GM21360 (cell line): Measurements from ENCODE around the gene TLCD3A.
"Not testable (repeated sequence)": the region's sequence is repeated elsewhere in the genome, so short reads cannot be mapped to it uniquely, and the experiment has no call there.

Experiments used
- ATAC-seq: cut with Tn5 transposase; IDR thresholded peaks from one replicate; pipeline ENCODE4 v1.9.1; 2021; ENCODE audit warnings: mild to moderate bottlenecking, moderate library complexity; ENCODE audit not compliant: unreplicated experiment

TLCD3A gene

DNA sequence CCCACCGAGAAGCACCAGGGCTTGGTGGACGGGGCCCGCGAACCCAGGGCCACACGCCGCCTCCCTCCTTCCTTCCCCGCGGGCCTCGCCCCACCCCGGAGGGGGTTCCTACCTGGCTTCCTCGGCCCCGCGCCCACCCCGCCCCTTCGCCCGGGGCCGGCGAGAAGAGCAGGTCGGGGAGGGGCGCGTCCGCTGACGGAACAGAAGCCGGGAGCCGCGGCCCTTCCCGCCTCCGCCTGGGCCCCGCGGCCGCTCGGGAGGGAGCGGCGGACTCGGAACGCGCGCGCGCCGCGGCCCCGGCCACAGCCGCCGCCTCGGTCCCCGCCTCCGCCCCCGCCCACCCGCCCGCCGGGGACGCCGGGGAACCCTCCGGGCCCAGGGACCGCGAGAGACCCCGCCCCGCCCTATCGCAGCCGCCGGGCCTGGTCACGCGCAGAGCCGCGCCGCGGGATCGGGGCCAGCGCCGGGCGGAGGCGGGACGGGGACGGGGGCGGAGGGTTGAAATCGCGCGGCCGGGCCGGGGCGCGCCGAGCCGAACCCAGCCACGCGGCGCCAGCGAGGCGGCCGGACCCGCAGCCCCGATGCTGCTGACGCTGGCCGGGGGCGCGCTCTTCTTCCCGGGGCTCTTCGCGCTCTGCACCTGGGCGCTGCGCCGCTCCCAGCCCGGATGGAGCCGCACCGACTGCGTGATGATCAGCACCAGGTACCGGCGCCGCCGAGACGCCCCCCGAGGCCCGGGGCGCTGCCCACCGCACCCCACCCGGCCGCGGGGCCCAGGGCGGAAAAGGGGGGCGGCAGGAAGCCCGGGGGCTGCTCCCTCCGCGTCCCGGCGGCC is at the start of gene TLCD3A:
TLCD3A (plus strand) TSS at position 530 of the 835 bp plus-strand sequence; CDS start at position 582, 52 bp downstream.
- peak; percentile 53 for ATAC-seq

DNA sequence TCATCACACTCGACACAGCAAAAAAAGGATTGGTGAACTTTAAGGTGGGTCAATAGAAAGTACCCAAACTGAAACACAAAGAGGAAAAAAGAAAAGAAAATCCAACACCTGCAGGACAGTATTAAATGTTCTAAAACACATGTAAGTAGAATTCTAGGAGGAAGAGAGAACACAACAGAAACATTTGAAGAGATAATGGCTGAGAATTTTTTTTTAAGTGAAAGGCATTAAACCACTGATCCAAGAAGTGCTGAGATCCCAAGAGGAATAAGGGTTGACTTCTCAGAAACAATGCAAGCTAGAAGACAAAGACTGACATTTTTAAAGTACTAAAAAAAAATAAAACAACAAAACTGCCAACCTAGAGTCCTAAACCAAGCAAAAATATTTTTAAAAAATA is 49.4 kb upstream of the TLCD3A start:
- ATAC-seq = no peak

DNA sequence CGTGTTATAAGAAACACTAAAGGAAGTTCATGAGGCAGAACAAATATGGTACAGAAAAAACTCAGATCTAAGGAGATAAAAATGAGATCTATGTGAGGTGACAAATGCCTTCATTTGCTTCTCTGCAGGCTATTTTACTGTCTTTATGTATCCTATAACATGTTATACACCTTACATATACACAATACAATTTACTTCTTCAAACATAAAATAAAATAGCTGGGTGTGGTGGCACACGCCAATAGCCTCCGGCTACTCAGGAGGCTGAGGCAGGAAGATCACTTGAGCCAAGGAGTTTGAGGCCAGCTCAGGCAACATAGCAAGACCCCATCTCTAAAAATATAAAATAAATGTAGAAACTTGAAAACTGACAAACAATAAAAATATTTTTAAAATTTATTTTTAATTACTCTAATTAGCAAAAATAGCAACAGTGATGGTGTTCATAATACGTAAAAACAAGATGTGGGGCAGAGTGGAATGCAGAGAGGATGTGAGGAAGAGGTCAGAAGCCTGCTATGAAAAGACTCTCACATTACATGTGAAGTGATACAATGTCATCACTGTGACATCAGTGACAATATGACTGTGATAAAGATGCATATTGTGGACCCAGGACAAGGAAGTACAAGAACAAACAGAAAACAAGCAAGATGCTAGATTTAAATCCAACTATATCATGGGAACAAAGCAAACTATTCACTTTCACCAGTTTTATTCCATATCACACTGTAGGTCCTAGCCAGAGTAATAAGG is 48.7 kb upstream of the TLCD3A start:
- no peak for ATAC-seq

GRCh38 chr17:685006-685405 is 47.4 kb upstream of the TLCD3A start:
- ATAC-seq = no peak

GRCh38 chr17:688100-688989 is 44.1 kb upstream of the TLCD3A start:
- no peak for ATAC-seq

- ATAC-seq = no peak
Measured at GRCh38 chr17:689556-690275, 42.7 kb upstream of the TLCD3A start.

DNA sequence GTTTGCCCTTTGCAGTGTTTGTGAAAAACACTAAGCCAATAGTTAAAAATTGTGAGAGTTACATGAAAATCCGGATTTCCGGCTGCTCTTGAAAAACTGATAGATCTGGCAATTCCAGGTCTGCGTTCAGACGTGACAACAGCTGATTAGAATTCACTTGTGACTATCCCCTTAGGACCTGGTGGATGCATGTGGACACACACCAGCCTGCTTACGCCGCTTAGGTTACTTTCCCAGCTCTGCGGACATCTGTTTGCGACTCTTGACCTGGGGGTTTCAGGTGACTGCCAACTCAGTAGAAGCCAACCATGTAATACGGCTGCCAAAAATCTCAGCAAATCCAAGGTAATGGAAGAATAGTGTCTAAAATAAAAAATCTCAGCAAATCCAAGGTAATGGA is 42.0 kb upstream of the TLCD3A start:
- no peak for ATAC-seq

DNA sequence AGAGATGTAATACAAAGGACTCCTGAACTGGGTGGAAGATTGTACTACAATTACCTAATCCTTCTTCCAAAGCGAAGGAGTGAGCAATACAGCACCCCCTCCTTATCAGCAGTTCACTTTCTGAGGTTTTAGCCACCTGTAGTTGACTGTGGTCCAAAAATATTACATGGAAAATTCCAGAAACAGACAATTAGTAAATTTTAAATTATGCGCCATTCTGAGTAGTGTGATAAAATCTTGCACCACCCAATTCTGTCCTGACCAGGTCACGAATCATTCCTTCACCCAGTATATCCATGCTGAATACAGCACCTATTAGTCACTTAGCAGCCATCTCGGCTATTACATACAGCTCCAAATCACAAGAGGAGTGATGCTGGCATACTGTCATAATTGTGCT is 41.0 kb upstream of the TLCD3A start:
- ATAC-seq = no peak

DNA sequence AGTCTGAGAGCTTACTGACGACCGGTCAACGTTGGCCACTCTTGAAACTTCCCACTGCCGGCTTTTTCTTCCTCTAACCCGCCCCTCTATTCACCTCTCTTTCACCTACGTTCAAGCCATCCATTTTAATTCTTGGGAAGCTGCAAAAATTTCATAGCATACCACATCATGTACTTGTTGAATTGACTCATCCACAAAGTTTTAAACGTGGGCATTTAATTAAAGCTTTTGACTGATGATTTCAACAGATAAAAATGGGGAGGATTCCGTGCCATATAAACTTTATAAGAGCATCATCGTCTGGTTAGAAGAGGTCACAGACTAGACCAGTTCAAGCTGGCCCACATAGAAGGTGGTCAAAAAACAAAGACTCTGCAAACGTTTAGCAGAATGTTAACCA is 40.3 kb upstream of the TLCD3A start:
- ATAC-seq = no peak

DNA sequence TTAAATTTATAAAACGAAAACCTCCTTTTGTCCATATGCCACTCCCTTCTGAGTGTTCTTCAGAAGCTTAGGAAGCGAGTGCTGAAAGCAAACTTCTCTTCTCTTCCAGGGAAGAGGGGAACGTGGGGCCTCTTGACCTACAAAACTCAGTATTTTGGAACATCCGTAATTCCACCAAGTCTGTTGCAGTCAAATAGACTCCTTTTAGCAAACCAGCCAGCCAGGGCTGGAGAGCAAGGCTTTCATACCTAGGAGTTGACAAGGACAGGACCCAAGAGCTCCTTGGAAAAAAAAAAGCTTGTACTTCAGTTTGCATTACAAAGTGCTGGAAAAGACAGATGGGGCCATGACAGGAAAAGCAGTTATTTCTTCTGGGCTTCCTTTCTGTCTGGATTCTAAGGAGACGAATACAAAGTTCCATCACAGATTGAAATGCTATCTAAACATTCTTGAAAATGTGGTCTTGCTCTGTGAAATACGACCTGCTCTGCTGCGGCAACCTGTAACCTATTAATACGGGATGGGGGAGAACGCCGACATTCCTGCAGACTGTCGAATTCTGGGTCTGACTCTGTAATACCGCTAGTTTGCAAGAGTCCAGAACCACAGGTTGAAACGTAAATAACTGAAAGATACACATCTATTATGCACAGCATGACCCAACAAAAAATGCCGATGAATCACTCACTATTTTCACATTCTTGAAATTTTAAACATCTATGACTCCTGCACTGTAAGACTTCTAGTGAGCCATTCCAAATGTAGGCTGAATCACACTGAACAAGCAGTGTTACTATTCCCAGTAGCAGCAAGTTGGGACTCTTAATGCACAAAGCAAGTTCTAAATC is 38.4 kb upstream of the TLCD3A start:
- no peak for ATAC-seq

DNA sequence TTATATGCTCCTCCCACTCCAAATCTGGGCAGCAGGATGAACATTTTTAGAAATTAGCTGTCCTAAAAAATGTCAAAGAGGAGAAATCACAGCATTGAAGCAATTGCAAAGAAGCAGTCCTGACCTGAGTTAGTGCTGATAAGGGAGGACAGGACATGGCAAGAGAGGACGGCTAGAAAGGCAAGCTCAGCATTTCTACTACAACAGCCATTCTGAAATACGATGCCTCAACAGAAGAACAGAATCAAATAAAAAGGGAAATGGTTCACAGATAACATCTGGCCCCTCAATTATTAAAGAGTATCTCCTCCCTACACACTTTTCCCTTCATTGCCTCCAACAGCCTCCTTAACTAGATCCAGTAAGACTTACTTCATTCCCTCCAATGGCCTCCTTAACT is 36.0 kb upstream of the TLCD3A start:
- ATAC-seq = no peak

DNA sequence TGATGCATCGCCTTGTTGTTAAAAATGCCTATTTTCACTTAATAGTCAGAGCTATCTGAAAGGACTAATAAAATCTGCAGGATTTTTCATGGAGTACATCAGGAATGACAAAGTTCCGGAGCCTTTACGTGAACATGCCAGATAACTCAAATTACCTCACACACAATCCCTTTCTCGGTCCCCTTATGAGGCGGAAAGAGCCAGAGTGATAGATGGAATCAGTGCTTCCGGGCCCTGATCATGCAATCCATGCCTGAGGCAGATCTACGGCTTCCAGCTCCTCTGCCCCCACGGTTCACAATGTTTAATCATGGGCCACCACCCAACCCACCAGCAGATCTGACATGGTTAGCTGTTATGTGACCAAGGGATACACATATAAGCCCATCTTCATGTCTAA is 34.7 kb upstream of the TLCD3A start:
- no peak for ATAC-seq

DNA sequence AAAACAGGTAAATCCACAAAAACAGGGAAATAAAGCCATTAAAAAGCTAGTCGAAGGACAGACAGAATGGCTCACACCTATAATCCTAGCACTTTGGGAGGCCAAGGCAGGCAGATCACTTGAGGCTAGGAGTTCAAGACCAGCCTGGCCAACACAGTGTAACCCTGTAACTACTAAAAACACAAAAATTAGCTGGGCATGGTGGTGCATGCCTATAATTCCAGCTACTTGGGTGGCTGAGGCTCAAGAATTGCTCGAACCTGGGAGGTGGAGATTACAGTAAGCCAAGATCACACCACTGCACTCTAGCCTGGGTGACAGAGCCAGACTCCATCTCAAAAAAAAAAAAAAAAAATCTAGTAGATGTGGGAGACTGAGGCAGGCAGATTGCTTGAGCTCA is 34.3 kb upstream of the TLCD3A start:
- ATAC-seq = not testable (repeated sequence)

DNA sequence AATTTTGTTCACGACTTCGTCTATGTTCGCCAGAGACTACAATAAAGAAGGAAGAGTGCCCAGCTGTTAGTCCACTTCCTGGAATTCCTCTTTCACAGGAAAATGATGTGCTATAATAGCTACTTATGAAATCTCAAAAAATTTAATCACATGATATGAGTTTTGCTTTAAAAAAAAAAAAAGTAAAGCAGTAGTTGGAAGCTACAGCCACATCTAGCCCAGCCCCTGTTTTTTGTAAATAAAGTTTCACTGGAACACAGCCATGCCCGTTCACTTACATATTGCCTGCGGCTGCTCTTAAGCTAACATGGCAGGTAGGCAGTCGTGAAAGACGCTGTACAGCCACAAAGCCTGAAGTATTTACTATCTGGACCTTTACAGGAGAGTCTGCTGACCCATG is 33.1 kb upstream of the TLCD3A start:
- no peak for ATAC-seq

DNA sequence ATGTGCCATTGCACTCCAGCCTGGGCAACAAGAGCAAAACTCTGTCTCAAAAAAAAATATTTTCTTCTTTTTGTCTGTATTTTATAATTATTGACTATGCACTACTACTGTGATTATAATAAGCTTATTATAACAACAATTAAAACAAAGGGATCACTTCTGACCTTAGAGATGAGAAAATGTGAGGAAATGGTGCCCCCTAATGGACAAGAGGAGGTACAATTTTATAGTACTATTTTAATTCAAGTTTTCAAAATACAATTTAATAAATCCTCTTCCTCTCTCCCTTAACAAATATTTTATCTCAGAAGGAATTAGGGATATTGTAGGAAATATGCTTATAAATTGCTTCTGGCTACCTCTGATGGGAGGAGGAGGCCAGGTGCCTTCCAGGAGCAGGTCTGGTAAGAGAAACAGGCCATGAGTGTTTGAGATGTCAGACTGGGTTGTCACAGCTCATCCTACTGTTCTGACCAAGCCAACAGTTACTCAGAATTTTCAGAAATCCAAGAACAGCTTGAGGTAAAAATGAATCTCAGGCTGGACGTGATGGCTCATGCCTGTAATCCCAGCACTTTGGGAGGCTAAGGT is 31.8 kb upstream of the TLCD3A start:
- no peak for ATAC-seq

- ATAC-seq = no peak
Measured at GRCh38 chr17:703081-703875, 29.1 kb upstream of the TLCD3A start.

GRCh38 chr17:704111-704864 is 28.1 kb upstream of the TLCD3A start:
- no peak for ATAC-seq

- no peak for ATAC-seq
Measured at GRCh38 chr17:705011-705410, 27.4 kb upstream of the TLCD3A start.
